HG02642 (cell line): ENCODE measurements around the gene ZNF883.

Experiments used
- ATAC-seq: cut with Tn5 transposase; IDR thresholded peaks from one replicate; pipeline ENCODE4 v1.9.1; 2021; ENCODE audit warnings: mild to moderate bottlenecking; ENCODE audit not compliant: unreplicated experiment, poor library complexity

The ZNF883 gene

GRCh38 chr9:112921549-112921948 is 90.4 kb downstream of the ZNF883 start:
- no peak for ATAC-seq

DNA sequence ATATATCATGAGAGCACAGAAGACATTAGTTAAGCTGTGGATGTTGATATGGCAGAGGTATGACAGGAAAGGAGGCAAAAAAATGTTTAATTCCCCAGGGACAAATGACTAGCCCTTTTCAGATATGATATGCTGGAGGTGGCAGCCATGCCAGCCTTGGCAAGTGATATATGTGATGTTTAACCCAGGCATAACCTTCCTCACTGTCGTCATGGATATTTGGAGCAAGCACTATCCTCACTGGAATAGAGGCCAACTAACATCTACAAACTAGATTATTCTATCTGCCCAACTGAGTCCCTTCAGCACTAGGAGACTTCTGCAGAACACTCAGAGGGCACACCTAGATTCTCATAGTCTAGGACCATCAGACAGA is 94.0 kb downstream of the ZNF883 start:
- ATAC-seq = no peak

- ATAC-seq = no peak
These were observed 94.7 kb downstream of the ZNF883 start for GRCh38 chr9:112917047-112917986.

GRCh38 chr9:112914524-112914923 is 97.5 kb downstream of the ZNF883 start:
- ATAC-seq = no peak

DNA sequence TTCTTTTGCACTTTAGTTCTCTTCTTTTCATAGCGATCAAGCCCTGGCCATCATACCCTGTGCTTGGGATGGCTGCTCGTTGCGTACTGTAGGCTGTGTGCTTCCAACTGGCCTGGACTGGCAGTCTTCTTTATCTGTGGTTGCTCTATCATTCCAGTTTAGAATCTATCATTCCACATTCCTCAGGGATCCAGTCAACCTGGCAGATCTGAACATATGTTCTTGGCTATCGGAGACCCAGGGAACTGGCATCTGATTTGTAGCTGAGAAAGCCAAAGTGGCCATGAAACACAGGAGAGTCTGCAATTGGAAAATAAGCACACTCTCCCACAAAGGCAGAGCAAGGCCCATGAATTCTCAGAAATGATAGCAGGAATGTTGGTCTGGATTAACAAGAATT is 98.7 kb downstream of the ZNF883 start:
- no peak for ATAC-seq

DNA sequence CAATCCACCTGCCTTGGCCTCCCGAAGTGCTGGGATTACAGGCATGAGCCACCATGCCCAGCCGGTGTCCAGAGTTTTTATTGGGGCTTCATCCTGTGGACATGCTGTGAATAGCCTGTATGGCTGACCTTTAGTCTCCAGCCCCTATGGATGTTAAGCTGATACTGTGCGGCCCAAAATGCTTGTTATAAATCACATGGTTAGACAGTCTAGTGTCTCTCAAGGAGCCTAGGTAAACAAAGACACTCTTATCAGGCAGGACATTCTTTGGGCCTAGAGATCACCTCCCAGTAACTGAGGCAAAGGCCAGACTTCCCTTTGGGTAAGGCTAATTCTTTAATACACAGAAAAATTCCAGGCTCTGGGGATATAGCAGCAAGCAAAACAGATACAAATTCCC is 99.4 kb downstream of the ZNF883 start:
- no peak for ATAC-seq

- ATAC-seq = no peak
These were observed 100.3 kb downstream of the ZNF883 start for GRCh38 chr9:112911736-112912135.
